ENCODE results near the gene CR1. TPM values are rescaled to one million over a fixed set of nuclear protein-coding genes. Genes with fewer than 3 reads are reported as not detected.

Gene CR1
- total and polyA plus RNA-seq, 2 donors (not counting 3 experiments of a cell fraction or from before 2014, with no cell fraction given), result not detected

DNA sequence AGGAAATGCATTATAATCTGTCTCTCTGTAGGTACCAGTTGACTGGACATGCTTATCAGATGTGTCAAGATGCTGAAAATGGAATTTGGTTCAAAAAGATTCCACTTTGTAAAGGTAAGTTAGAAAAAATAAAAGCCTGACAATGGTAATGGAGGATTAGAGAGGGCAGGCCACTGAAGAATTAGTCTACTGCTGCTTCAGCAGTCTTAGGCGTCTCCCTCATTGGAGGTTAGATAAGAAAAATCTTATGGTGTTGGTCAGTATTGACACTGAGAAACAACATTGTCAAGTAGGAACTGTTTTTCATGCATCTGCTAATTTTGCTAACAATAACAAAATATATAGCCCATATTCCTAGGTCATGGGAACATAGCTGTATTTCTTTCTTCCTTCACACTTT lies 21.7 kb upstream of the CR1 start:
- BruUV-seq (replicated peaks), result no TSS peak
- Histone ChIP-seq H3K27ac (ENCODE audit: insufficient read depth, low read depth, low read length) (no peak overlapping the region), H3K79me2 (ENCODE audit: control insufficient read depth, insufficient read depth, low read length) (no peaks in the 10 kb centered on the region), H3K4me1 (ENCODE audit: control insufficient read depth, extremely low read depth, insufficient read depth, low read length) (no peaks in the 10 kb centered on the region), H3K9ac (replicated peaks; ENCODE audit: extremely low read depth, insufficient read depth, low read length) (no peak overlapping the region), H3K9me3 (replicated peaks; ENCODE audit: control insufficient read depth, insufficient read depth, low read length) (no peaks in the 10 kb centered on the region), H4K20me1 (replicated peaks; ENCODE audit: control insufficient read depth, extremely low read depth, insufficient read depth, low read length) (no peaks in the 10 kb centered on the region), H2AFZ (ENCODE audit: low read depth, low read length) (no peak overlapping the region), H3K9me1 (replicated peaks; ENCODE audit: control insufficient read depth, extremely low read depth, insufficient read depth, low read length) (no peaks in the 10 kb centered on the region), H3K4me2 (ENCODE audit: insufficient read depth, low read length) (no peak overlapping the region), H3K4me3 (replicated peaks in 1 of 3; ENCODE audit: insufficient read depth in 1 of 3, low read depth in 1 of 3, low read length in 3 of 3) (no peak overlapping the region), H3K36me3 (ENCODE audit: control insufficient read depth in 2 of 2, extremely low read depth in 1 of 2, insufficient read depth in 2 of 2, low read length in 2 of 2) (no peaks in the 10 kb centered on the region), H3K27me3 (ENCODE audit: control insufficient read depth in 2 of 2, insufficient read depth in 2 of 2, low read length in 2 of 2) (peaks cover 6 to 10% of the 10 kb centered on the region in 2 experiments)
- FAIRE-seq (no peak), DNase-seq (ENCODE audit: low read depth, low spot score) (no peak)
- TF ChIP-seq, protein P1, sequence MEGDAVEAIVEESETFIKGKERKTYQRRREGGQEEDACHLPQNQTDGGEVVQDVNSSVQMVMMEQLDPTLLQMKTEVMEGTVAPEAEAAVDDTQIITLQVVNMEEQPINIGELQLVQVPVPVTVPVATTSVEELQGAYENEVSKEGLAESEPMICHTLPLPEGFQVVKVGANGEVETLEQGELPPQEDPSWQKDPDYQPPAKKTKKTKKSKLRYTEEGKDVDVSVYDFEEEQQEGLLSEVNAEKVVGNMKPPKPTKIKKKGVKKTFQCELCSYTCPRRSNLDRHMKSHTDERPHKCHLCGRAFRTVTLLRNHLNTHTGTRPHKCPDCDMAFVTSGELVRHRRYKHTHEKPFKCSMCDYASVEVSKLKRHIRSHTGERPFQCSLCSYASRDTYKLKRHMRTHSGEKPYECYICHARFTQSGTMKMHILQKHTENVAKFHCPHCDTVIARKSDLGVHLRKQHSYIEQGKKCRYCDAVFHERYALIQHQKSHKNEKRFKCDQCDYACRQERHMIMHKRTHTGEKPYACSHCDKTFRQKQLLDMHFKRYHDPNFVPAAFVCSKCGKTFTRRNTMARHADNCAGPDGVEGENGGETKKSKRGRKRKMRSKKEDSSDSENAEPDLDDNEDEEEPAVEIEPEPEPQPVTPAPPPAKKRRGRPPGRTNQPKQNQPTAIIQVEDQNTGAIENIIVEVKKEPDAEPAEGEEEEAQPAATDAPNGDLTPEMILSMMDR (IDR thresholded peaks at IDR 0.05; ENCODE audit: extremely low read depth in 1 of 2, insufficient read depth in 1 of 2, low read depth in 1 of 2, low read length in 2 of 2), result no peak
- TF ChIP-seq, protein P2, sequence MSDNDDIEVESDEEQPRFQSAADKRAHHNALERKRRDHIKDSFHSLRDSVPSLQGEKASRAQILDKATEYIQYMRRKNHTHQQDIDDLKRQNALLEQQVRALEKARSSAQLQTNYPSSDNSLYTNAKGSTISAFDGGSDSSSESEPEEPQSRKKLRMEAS (IDR thresholded peaks at IDR 0.05; ENCODE audit: insufficient read depth, insufficient read length), result no peak
- no peak for TF ChIP-seq FOS (IDR thresholded peaks at IDR 0.05; ENCODE audit: borderline replicate concordance, insufficient read depth, low read length)
- TF ChIP-seq EZH2 (IDR thresholded peaks at IDR 0.05; ENCODE audit: borderline replicate concordance, low read depth, low read length, severe bottlenecking), result no peak
- no peak for TF ChIP-seq GATA2 (IDR thresholded peaks at IDR 0.05; ENCODE audit: insufficient read depth, insufficient read length, low read depth, low read length)
- no peak for TF ChIP-seq JUN (IDR thresholded peaks at IDR 0.05; ENCODE audit: borderline replicate concordance, insufficient read depth, insufficient read length, low read depth)
- TF ChIP-seq POLR2AphosphoS5 (IDR thresholded peaks at IDR 0.05; ENCODE audit: insufficient read depth, low read depth, low read length), result no peak
- TF ChIP-seq POLR2A (IDR thresholded peaks at IDR 0.05; ENCODE audit: low read depth, low read length), result no peak
- TF ChIP-seq MYC (IDR thresholded peaks at IDR 0.05; ENCODE audit: low read depth, low read length), result no peak
- POLR2A ChIA-PET, result no interaction called here
- CTCF ChIA-PET, result no interaction called here
- intact Hi-C loops (cut with micrococcal nuclease), result no loop called here
- dilution Hi-C loops (cut with MboI; ENCODE audit: extremely low pct_ligation_motif_present, low sequenced_read_pairs), result no loop called here
